Effector memory CD8-positive, alpha-beta T cell (primary cell): ENCODE measurements around the gene MCMBP.
"Not testable (repeated sequence)": the region's sequence is repeated elsewhere in the genome, so short reads cannot be mapped to it uniquely, and the experiment has no call there.

ENCODE experiments used
- ATAC-seq: fragments of 150-1000 bp; cut with Tn5 transposase; replicated peaks from 2 replicates; pipeline ENCODE4 v1.10.0; 2021; ENCODE audit warnings: mild to moderate bottlenecking, moderate library complexity
- DNase-seq, 3 experiments: peaks; one replicate each; pipeline ENCODE4 v3.0.0; 2021
- H3K27ac Mint-ChIP-seq, 2 donors: one replicate each; pipeline ENCODE4 v1.8.0; 2022; ENCODE audit warnings: mild to moderate bottlenecking in 2 of 2, mixed read lengths in 2 of 2, moderate library complexity in 2 of 2
- H3K27me3 Mint-ChIP-seq, 2 donors: one replicate each; pipeline ENCODE4 v1.8.0; 2022; ENCODE audit warnings: mixed read lengths in 2 of 2
- H3K36me3 Mint-ChIP-seq: one replicate; pipeline ENCODE4 v1.8.0; 2022; ENCODE audit warnings: mild to moderate bottlenecking, moderate library complexity, mixed read lengths; ENCODE audit not compliant: insufficient read depth
- H3K4me1 Mint-ChIP-seq, 2 donors: one replicate each; pipeline ENCODE4 v1.8.0; 2022; ENCODE audit warnings: low read depth in 2 of 2, mixed read lengths in 2 of 2
- H3K4me3 Mint-ChIP-seq, 2 donors: one replicate each; pipeline ENCODE4 v1.8.0; 2022; ENCODE audit warnings: mild to moderate bottlenecking in 2 of 2, mixed read lengths in 2 of 2, moderate library complexity in 2 of 2
- H3K9me3 Mint-ChIP-seq, 2 donors: one replicate each; pipeline ENCODE4 v1.8.0; 2022; ENCODE audit warnings: mixed read lengths in 2 of 2
- total RNA-seq, 9 experiments: gene quantifications; one replicate each; lab custom pipeline; 2026; lab: John Stamatoyannopoulos, UW

Gene MCMBP
- total RNA-seq: 53.8 to 228 (median 135) reads per million in 9 experiments

GRCh38 chr10:119872610-119872859 lies at the start of gene MCMBP:
MCMBP (minus strand) TSS chr10:119872843; CDS start chr10:119872584, 259 bp downstream.
- DNase-seq: no peak
- peak within 1 kb of the TSS; percentile 86 to 88 for H3K4me3 Mint-ChIP-seq
- no peaks in the 10 kb centered on the region for H3K9me3 Mint-ChIP-seq
- H3K36me3 Mint-ChIP-seq: peaks cover 11% of the 10 kb centered on the region
- no peak for ATAC-seq
- peak within 1 kb of the TSS; percentile 81 to 92 for H3K27ac Mint-ChIP-seq
- no peaks in the 10 kb centered on the region for H3K27me3 Mint-ChIP-seq
- peaks cover 24 to 40% of the 10 kb centered on the region in 2 donors for H3K4me1 Mint-ChIP-seq

GRCh38 chr10:119919826-119920225 lies 47.2 kb upstream of the MCMBP start:
- H3K27me3 Mint-ChIP-seq: no peaks in the 10 kb centered on the region
- no peaks in the 10 kb centered on the region for H3K9me3 Mint-ChIP-seq
- H3K36me3 Mint-ChIP-seq: peaks cover 87% of the 10 kb centered on the region
- DNase-seq (no peak), ATAC-seq (no peak)
- H3K27ac Mint-ChIP-seq: no peak overlapping the region
- H3K4me3 Mint-ChIP-seq: no peak overlapping the region
- peaks cover 3 to 7% of the 10 kb centered on the region in 2 donors for H3K4me1 Mint-ChIP-seq

- peaks cover 87% of the 10 kb centered on the region for H3K36me3 Mint-ChIP-seq
These were observed 46.6 kb upstream of the MCMBP start for GRCh38 chr10:119919271-119919670.

GRCh38 chr10:119917777-119918176 lies 45.1 kb upstream of the MCMBP start:
- no peak overlapping the region for H3K4me3 Mint-ChIP-seq
- peaks cover 88% of the 10 kb centered on the region for H3K36me3 Mint-ChIP-seq
- H3K27ac Mint-ChIP-seq: peak overlapping the region in 1 of 2 donors; percentile 28
- no peak for DNase-seq
- H3K4me1 Mint-ChIP-seq: peaks cover 7 to 11% of the 10 kb centered on the region in 2 donors
- no peak for ATAC-seq
- no peaks in the 10 kb centered on the region for H3K9me3 Mint-ChIP-seq
- no peaks in the 10 kb centered on the region for H3K27me3 Mint-ChIP-seq

More at GRCh38 chr10:119919271-119919670, 46.6 kb upstream of the MCMBP start:
- H3K27ac Mint-ChIP-seq: no peak overlapping the region
- no peak for DNase-seq
- H3K27me3 Mint-ChIP-seq: no peaks in the 10 kb centered on the region
- H3K4me3 Mint-ChIP-seq: no peak overlapping the region
- H3K4me1 Mint-ChIP-seq: peaks cover 3 to 7% of the 10 kb centered on the region in 2 donors
- no peaks in the 10 kb centered on the region for H3K9me3 Mint-ChIP-seq
- ATAC-seq: no peak

DNA sequence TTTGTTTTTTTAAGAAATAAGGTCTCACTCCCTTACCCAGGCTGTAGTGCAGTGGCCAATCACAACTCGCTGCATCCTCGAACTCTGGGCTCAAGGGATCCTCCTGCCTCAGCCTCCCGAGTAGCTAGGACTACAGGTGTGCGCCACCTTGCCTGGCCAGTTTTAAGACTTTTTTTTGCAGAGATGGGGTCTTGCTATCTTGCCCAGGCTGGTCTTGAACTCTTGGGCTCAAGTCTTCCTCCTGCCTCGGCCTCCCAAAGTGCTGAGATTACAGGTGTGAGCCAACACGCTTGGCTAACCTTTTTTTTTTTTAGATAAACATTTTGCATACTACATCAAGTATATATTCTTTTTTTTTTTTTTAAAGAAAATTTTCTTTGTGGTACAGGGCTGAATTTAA lies 38.0 kb upstream of the MCMBP start:
- peaks cover 76% of the 10 kb centered on the region for H3K36me3 Mint-ChIP-seq
- no peaks in the 10 kb centered on the region for H3K9me3 Mint-ChIP-seq
- ATAC-seq (no peak), DNase-seq (no peak)
- no peak overlapping the region for H3K27ac Mint-ChIP-seq
- no peaks in the 10 kb centered on the region for H3K27me3 Mint-ChIP-seq
- peaks cover 4% of the 10 kb centered on the region in 2 donors for H3K4me1 Mint-ChIP-seq
- no peak overlapping the region for H3K4me3 Mint-ChIP-seq

GRCh38 chr10:119908166-119908565 lies 35.5 kb upstream of the MCMBP start:
- H3K9me3 Mint-ChIP-seq: no peaks in the 10 kb centered on the region
- H3K4me3 Mint-ChIP-seq: no peak overlapping the region
- no peak overlapping the region for H3K27ac Mint-ChIP-seq
- no peak for DNase-seq
- no peak for ATAC-seq
- H3K4me1 Mint-ChIP-seq: peaks cover 4% of the 10 kb centered on the region in 2 donors
- H3K36me3 Mint-ChIP-seq: peaks cover 75% of the 10 kb centered on the region
- H3K27me3 Mint-ChIP-seq: no peaks in the 10 kb centered on the region

DNA sequence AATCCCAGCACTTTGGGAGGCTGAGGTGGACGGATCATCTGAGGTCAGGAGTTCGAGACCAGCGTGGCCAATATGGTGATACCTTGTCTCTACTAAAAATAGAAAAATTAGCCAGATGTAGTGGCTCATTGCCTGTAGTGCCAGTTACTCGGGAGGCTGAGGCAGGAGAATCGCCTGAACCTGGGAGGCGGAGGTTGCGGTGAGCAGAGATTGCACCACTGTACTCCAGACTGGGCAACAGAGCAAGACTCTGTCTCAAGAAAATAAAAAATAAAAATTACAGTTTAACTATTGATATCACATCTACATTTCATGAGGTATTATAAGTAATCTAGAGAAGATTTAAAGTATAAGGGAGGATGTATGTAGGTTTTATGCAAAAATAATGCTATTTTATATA lies 35.1 kb upstream of the MCMBP start:
- H3K27ac Mint-ChIP-seq, H3K27me3 Mint-ChIP-seq, H3K4me3 Mint-ChIP-seq, ATAC-seq, H3K4me1 Mint-ChIP-seq, H3K9me3 Mint-ChIP-seq, DNase-seq: not testable (repeated sequence)
- H3K36me3 Mint-ChIP-seq: peaks cover 75% of the 10 kb centered on the region

DNA sequence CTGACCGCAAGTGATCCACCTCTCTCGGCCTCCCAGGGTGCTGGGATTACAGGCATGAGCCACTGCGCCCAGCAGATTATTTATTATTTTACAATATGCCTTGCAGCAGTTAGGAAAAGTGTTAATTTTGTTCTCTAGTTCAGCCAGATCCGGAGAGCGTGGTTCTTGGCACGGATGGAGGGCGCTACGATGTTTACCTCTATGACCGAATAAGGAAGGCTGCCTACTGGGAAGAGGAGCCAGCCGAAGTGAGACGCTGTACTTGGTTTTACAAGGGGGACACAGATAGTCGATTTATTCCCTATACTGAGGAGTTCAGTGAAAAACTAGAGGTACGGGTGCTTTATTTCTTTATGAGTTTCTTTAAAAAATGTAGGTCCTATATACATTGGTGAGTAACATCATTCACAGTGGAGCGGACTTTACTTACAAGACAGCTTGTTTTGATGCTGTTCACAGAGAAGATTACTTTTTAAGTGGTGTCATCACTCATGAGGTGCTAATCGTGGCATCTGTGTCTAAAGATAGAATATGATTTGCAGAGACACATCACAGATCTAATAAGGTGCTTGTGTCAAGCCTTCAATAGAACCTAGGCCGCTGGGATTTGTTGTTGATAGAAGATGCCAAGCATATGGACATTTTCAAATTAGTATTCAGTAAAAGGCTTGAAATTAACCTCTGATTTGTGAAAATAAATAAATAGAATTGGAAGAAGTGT lies 31.5 kb upstream of the MCMBP start:
- Mint-ChIP-seq H3K27ac (no peak overlapping the region), H3K4me1 (peaks cover 4 to 8% of the 10 kb centered on the region in 2 donors), H3K27me3 (no peaks in the 10 kb centered on the region), H3K9me3 (no peaks in the 10 kb centered on the region), H3K36me3 (peaks cover 80% of the 10 kb centered on the region), H3K4me3 (no peak overlapping the region)
- ATAC-seq (no peak), DNase-seq (no peak)

DNA sequence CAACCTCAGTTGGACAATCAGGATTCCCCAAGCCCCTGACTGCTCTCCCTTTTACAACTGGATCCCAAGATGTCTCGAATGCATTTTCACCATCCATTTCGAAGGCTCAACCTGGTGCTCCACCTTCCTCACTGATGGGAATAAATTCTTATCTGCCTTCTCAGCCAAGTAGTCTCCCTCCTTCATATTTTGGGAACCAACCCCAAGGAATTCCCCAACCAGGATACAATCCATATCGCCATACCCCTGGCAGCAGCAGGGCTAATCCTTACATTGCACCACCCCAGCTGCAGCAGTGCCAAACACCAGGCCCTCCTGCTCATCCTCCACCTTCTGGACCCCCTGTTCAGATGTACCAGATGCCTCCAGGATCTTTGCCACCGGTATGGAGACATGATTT lies 25.9 kb upstream of the MCMBP start:
- Mint-ChIP-seq H3K4me3 (no peak overlapping the region), H3K27me3 (no peaks in the 10 kb centered on the region), H3K9me3 (no peaks in the 10 kb centered on the region), H3K27ac (peak overlapping the region; percentile 50 to 68), H3K36me3 (peaks cover 46% of the 10 kb centered on the region), H3K4me1 (peaks cover 43 to 56% of the 10 kb centered on the region in 2 donors)
- DNase-seq (no peak), ATAC-seq (no peak)

- Mint-ChIP-seq H3K4me1 (peaks cover 48 to 60% of the 10 kb centered on the region in 2 donors), H3K27ac (peak overlapping the region in 1 of 2 donors; percentile 65), H3K9me3 (no peaks in the 10 kb centered on the region), H3K4me3 (no peak overlapping the region), H3K27me3 (no peaks in the 10 kb centered on the region), H3K36me3 (peaks cover 40% of the 10 kb centered on the region)
- DNase-seq (no peak), ATAC-seq (no peak)
These were observed 24.5 kb upstream of the MCMBP start for GRCh38 chr10:119896937-119897770.

DNA sequence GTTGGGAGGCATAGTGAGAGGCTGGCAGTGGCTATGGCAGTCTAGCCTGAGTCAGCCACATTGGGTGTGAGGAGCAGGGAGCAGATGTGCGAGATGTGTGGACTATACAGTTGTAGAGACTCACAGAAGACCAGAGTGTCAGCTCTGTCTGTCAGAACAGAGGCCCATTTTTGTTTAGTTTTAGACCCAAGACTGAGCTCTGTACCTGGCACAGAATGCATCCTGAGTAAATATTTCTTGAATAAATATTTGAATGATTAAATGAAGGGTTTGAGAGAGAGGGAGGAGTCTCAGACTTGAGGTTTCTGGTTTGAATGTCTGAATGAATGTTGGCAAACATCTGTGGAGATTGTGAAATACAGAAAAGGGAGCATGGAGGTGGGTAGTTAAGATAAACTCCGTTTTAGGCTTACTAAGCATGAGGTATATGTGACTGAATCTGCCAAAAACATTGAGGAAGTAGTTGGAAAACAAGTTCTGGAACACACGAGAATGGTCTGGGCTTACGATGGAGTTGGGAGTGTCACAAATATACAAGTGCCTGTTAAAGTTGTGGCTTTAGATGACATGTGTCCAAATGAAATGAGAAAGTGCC lies 23.5 kb upstream of the MCMBP start:
- H3K27ac Mint-ChIP-seq: peak overlapping the region; percentile 39 to 65
- no peak for ATAC-seq
- no peak overlapping the region for H3K4me3 Mint-ChIP-seq
- peaks cover 36% of the 10 kb centered on the region for H3K36me3 Mint-ChIP-seq
- no peak for DNase-seq
- H3K27me3 Mint-ChIP-seq: no peaks in the 10 kb centered on the region
- peaks cover 48 to 61% of the 10 kb centered on the region in 2 donors for H3K4me1 Mint-ChIP-seq
- no peaks in the 10 kb centered on the region for H3K9me3 Mint-ChIP-seq

DNA sequence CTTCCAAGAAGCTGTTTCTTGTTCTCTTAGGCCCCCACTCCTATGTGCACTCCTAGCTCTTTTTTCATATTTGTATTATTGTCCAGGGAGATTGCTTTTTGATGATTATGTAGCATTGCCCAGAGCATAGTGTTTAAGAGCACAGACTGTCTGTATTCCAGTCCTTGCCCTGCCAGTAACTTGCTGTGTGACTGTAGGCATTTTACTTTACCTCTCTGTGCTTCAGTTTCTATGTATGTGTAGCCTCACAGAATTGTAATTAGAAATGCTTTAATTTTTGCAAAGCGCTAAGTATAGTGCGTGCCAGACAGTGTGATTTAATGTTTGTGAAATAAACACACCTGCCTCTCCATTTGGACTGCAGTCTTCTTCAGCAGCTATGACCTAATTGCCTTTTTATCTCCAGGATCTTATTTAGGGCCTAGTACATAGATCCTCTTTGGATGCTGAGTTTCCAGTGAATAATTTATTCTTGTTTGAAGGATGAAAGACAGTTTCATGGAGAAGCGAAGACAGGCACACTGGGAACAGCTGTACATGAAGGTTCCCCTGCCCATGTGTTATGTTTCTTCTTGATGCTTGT lies 21.3 kb upstream of the MCMBP start:
- peaks cover 43 to 52% of the 10 kb centered on the region in 2 donors for H3K4me1 Mint-ChIP-seq
- no peak for ATAC-seq
- no peaks in the 10 kb centered on the region for H3K9me3 Mint-ChIP-seq
- peak overlapping the region; percentile 97 to 98 for H3K4me3 Mint-ChIP-seq
- DNase-seq: no peak
- no peaks in the 10 kb centered on the region for H3K27me3 Mint-ChIP-seq
- peak overlapping the region; percentile 96 to 97 for H3K27ac Mint-ChIP-seq
- peaks cover 20% of the 10 kb centered on the region for H3K36me3 Mint-ChIP-seq

DNA sequence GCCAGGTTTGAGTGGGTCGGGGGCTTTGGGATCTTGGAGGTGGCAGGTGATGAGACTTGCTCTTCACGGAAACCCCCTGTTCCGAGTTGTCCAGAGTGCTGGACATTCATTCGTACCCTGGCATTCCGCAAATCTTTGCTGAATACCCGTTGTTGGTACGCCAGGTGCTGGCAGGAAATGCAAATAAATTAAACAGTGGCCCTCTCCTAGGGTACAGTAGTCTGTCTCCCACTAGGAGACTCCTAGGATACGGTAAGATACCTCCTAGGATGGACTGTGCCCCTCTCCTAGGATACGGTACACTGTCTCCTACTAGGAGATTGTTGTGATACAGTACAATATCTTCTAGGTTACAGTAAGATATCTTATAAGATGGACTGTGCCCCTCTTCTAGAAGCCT lies 20.4 kb upstream of the MCMBP start:
- Mint-ChIP-seq H3K4me1 (peaks cover 38 to 43% of the 10 kb centered on the region in 2 donors), H3K27ac (peak overlapping the region; percentile 96 to 97)
- no peak for ATAC-seq

More for the DNA sequence above, 20.4 kb upstream of the MCMBP start:
- H3K27me3 Mint-ChIP-seq: no peaks in the 10 kb centered on the region
- H3K9me3 Mint-ChIP-seq: no peaks in the 10 kb centered on the region
- DNase-seq: no peak
- H3K36me3 Mint-ChIP-seq: peaks cover 11% of the 10 kb centered on the region
- H3K4me3 Mint-ChIP-seq: peak overlapping the region; percentile 97 to 98
